K562 (cell line): ENCODE data around the gene ERBB4.

ENCODE experiments used
- CTCF ChIP-seq, 3 experiments: IDR thresholded peaks in 2 of 3; conservative IDR thresholded peaks in 1 of 3; 2 replicates each; pipeline ENCODE4 v1.5.1; 2011 to 2012; ENCODE audit warnings: low read length in 3 of 3, mild to moderate bottlenecking in 3 of 3, control low read depth in 2 of 3, improper control_type of control experiment in 1 of 3, inconsistent platforms in 1 of 3, low read depth in 1 of 3, mixed read lengths in 1 of 3, moderate library complexity in 1 of 3; ENCODE audit not compliant: insufficient read depth in 2 of 3
- FOS ChIP-seq: IDR thresholded peaks from 3 replicates; pipeline ENCODE4 v1.6.1; 2011; ENCODE audit not compliant: insufficient read length; ENCODE audit errors: extremely low read depth
- KLF10 ChIP-seq: fragments of 250-450 bp; sonication (Bioruptor Pico); IDR thresholded peaks from 2 replicates; pipeline ENCODE4 v1.6.1; 2021; ENCODE audit warnings: matching md5 sums
- LEF1 ChIP-seq: fragments of 450-650 bp; IDR thresholded peaks from 2 replicates; pipeline ENCODE4 v1.6.1; 2016; ENCODE audit warnings: mild to moderate bottlenecking
- MXI1 ChIP-seq: IDR thresholded peaks from 2 replicates; pipeline ENCODE4 v1.6.1; 2011; ENCODE audit warnings: low read depth, mild to moderate bottlenecking, improper control_type of control experiment, low read length
- NFYB ChIP-seq: IDR thresholded peaks from 2 replicates; pipeline ENCODE4 v1.6.1; 2011; ENCODE audit warnings: mild to moderate bottlenecking, moderate library complexity; ENCODE audit not compliant: insufficient read length; ENCODE audit errors: extremely low read depth
- POLR2AphosphoS5 ChIP-seq: IDR thresholded peaks from 2 replicates; pipeline ENCODE4 v1.6.1; 2011; ENCODE audit warnings: mild to moderate bottlenecking, low read depth, low read length, moderate library complexity; ENCODE audit not compliant: control insufficient read depth, insufficient read depth
- PRDM10 ChIP-seq: fragments of 450-650 bp; IDR thresholded peaks from 2 replicates; pipeline ENCODE4 v1.6.1; 2018; ENCODE audit not compliant: partially characterized antibody
- RAD21 ChIP-seq, 2 experiments: fragments of 250-450 bp in 1 of 2; fragments of 450-650 bp in 1 of 2; sonication (Bioruptor Pico) in 1 of 2; formaldehyde crosslinking in 1 of 2; IDR thresholded peaks in 1 of 2; conservative IDR thresholded peaks in 1 of 2; 2 replicates each; pipeline versions ENCODE4 v1.4.0 to v1.8.0; 2020 to 2022; ENCODE audit warnings: mild to moderate bottlenecking in 2 of 2, moderate library complexity in 1 of 2
- STAT6 ChIP-seq: sonication (generic); formaldehyde crosslinking; IDR thresholded peaks from 2 replicates; pipeline ENCODE4 v1.8.1; 2023; ENCODE audit warnings: mild to moderate bottlenecking, missing genetic modification reagents
- ZNF318 ChIP-seq, 2 experiments: fragments of 450-650 bp; IDR thresholded peaks; 2 replicates each; pipeline ENCODE4 v1.6.1; 2016; ENCODE audit warnings: mild to moderate bottlenecking in 2 of 2, borderline replicate concordance in 1 of 2, low read depth in 1 of 2, moderate library complexity in 1 of 2
- ZNF518B ChIP-seq: fragments of 250-450 bp; sonication (Bioruptor Pico); IDR thresholded peaks from 2 replicates; pipeline ENCODE4 v1.5.0; 2021; ENCODE audit warnings: mild to moderate bottlenecking, moderate library complexity
- ZNF76 ChIP-seq: fragments of 250-450 bp; sonication (Bioruptor Pico); IDR thresholded peaks from 2 replicates; pipeline ENCODE4 v1.4.0; 2020; ENCODE audit warnings: mild to moderate bottlenecking, moderate library complexity, borderline replicate concordance

- TF ChIP-seq ZNF518B (CRISPR knock-in tag) (no peak), CTCF (IDR thresholded peaks at IDR 0.05 in 2 of 3, conservative IDR thresholded peaks at IDR 0.05 in 1 of 3; ENCODE audit: insufficient read depth in 2 of 3, low read depth in 1 of 3, low read length in 3 of 3) (no peak), ZNF76 (CRISPR knock-in tag) (no peak), FOS (no peak), KLF10 (no peak), MXI1 (no peak), LEF1 (no peak), PRDM10 (no peak), POLR2AphosphoS5 (no peak), RAD21 (CRISPR knock-in tag; conservative IDR thresholded peaks at IDR 0.05 in 1 of 2, IDR thresholded peaks at IDR 0.05 in 1 of 2) (no peak), NFYB (no peak), ZNF318 (IDR thresholded peaks at IDR 0.05; ENCODE audit: borderline replicate concordance in 1 of 2, low read depth in 1 of 2) (no peak), STAT6 (no peak)
Observed at GRCh38 chr2:211534632-211535031, 1004.0 kb downstream of the ERBB4 start.
